Activated B cell treated with CpG ODN at 0.5 μM for 24 hours (primary cell): ENCODE measurements around the gene UGT1A10. TPM values are rescaled to one million over a fixed set of nuclear protein-coding genes. Genes with fewer than 3 reads are reported as not detected.
"Not testable (repeated sequence)": the region's sequence is repeated elsewhere in the genome, so short reads cannot be mapped to it uniquely, and the experiment has no call there.

Experiments
- ATAC-seq: fragments of 200-7000 bp; cut with Tn5 transposase; one replicate; pipeline ENCODE4 v1.10.0; 2021; ENCODE audit warnings: low read depth, mild to moderate bottlenecking, moderate library complexity
- CTCF ChIA-PET: fragments of 350-600 bp; sonication (Branson Sonifier 250); formaldehyde crosslinking; loops from one replicate; lab custom pipeline; 2021; ENCODE audit warnings: antibody characterized with exemption; lab: Charles Lee
- POLR2A ChIA-PET: fragments of 350-600 bp; sonication (Branson Sonifier 250); formaldehyde crosslinking; loops from one replicate; lab custom pipeline; 2021; ENCODE audit warnings: antibody characterized with exemption; lab: Charles Lee
- DNase-seq: peaks from one replicate; pipeline ENCODE4 v3.0.0; 2022
- H3K27ac Mint-ChIP-seq: one replicate; pipeline ENCODE4 v1.8.0; 2020; ENCODE audit warnings: mixed read lengths
- H3K27me3 Mint-ChIP-seq: one replicate; pipeline ENCODE4 v1.8.0; 2021; ENCODE audit warnings: mixed read lengths
- H3K36me3 Mint-ChIP-seq: one replicate; pipeline ENCODE4 v1.8.0; 2021; ENCODE audit warnings: low read depth, mixed read lengths
- H3K4me1 Mint-ChIP-seq: one replicate; pipeline ENCODE4 v1.8.0; 2021; ENCODE audit warnings: mixed read lengths
- H3K4me3 Mint-ChIP-seq: one replicate; pipeline ENCODE4 v1.8.0; 2020; ENCODE audit warnings: mild to moderate bottlenecking, mixed read lengths
- H3K9me3 Mint-ChIP-seq: one replicate; pipeline ENCODE4 v1.8.0; 2020; ENCODE audit warnings: mixed read lengths
- intact Hi-C: fragments of 100-400 bp; cut with micrococcal nuclease; formaldehyde crosslinking; loops from one replicate; pipeline ENCODE4 v1.15.1; 2024
- total RNA-seq: library from RNA; stranded (reverse); gene quantifications from 2 replicates; pipeline ENCODE4 v1.2.3, GENCODE V29; 2022
- TF ChIP-seq, protein P1 (sequence below): fragments of 200-600 bp; IDR thresholded peaks from one replicate; pipeline ENCODE4 v1.8.0; 2022; ENCODE audit warnings: antibody characterized with exemption, mild to moderate bottlenecking

UGT1A10 gene
- total RNA-seq, 1 donor from 2014 or later: not detected

- CTCF ChIA-PET: no interaction called here
- Mint-ChIP-seq H3K4me3 (no peak overlapping the region), H3K27me3 (peaks cover 26% of the 10 kb centered on the region), H3K4me1 (peaks cover 4% of the 10 kb centered on the region), H3K36me3 (no peaks in the 10 kb centered on the region), H3K9me3 (no peaks in the 10 kb centered on the region), H3K27ac (no peak overlapping the region)
- ATAC-seq (no peak), DNase-seq (no peak)
- intact Hi-C loops: loop anchor here (5.0 kb wide), 2 partner anchors 216 to 1106 kb away; no protein-coding TSS in a partner anchor
- TF ChIP-seq, protein P1, sequence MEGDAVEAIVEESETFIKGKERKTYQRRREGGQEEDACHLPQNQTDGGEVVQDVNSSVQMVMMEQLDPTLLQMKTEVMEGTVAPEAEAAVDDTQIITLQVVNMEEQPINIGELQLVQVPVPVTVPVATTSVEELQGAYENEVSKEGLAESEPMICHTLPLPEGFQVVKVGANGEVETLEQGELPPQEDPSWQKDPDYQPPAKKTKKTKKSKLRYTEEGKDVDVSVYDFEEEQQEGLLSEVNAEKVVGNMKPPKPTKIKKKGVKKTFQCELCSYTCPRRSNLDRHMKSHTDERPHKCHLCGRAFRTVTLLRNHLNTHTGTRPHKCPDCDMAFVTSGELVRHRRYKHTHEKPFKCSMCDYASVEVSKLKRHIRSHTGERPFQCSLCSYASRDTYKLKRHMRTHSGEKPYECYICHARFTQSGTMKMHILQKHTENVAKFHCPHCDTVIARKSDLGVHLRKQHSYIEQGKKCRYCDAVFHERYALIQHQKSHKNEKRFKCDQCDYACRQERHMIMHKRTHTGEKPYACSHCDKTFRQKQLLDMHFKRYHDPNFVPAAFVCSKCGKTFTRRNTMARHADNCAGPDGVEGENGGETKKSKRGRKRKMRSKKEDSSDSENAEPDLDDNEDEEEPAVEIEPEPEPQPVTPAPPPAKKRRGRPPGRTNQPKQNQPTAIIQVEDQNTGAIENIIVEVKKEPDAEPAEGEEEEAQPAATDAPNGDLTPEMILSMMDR: no peak
- POLR2A ChIA-PET: no interaction called here
Observed at GRCh38 chr2:233713262-233713615, 77.0 kb downstream of the UGT1A10 start.

GRCh38 chr2:233714121-233714520 lies 77.9 kb downstream of the UGT1A10 start:
- intact Hi-C loops: loop anchor here (5.0 kb wide), 2 partner anchors 217 to 1107 kb away; no protein-coding TSS in a partner anchor
- ATAC-seq: no peak
- Mint-ChIP-seq H3K27me3 (peaks cover 25% of the 10 kb centered on the region), H3K27ac (no peak overlapping the region), H3K4me1 (peaks cover 4% of the 10 kb centered on the region), H3K9me3 (no peaks in the 10 kb centered on the region), H3K36me3 (no peaks in the 10 kb centered on the region), H3K4me3 (no peak overlapping the region)
- no peak for DNase-seq
- ChIA-PET POLR2A (no interaction called here), CTCF (no interaction called here)
- TF ChIP-seq, protein P1: no peak

DNA sequence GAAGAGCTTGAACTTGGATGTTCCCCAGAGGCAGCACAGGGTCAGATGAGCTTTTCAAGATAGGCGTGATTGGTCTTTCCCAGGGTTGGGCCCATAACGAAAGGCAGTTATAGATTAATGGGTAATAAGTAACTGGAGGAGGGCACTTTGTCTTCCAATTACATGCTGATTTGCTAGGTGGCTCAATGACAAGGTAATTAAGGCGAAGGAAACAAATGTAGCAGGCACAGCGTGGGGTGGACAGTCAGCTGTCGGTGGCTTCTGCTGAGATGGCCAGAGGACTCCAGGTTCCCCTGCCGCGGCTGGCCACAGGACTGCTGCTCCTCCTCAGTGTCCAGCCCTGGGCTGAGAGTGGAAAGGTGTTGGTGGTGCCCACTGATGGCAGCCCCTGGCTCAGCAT lies 82.3 kb downstream of the UGT1A10 start, which contains the start of gene UGT1A4:
Gene UGT1A4 (plus strand): TSS at position 185 of the 400 bp plus-strand sequence. CDS start 85 bp downstream, at position 270.
- H3K27me3 Mint-ChIP-seq: peaks cover 23% of the 10 kb centered on the region

DNA sequence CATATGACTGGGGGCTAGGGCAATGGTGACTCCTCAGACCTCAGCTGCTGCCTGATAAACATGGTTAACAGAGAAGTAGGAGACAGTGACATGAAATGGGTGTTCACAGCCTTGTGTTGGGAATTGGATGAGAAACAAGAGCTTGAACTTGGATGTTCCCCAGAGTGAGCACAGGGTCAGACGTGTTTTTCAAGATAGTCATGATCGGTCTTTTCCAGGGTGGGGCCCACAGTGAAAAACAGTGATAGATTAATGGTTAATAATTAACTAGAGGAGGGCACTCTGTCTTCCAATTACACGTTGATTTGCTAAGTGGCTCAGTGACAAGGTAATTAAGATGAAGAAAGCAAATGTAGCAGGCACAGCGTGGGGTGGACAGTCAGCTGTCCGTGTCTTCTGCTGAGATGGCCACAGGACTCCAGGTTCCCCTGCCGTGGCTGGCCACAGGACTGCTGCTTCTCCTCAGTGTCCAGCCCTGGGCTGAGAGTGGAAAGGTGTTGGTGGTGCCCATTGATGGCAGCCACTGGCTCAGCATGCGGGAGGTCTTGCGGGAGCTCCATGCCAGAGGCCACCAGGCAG lies 92.6 kb downstream of the UGT1A10 start, which contains the start of gene UGT1A3:
Gene UGT1A3 (plus strand): TSS at position 320 of the 579 bp plus-strand sequence. CDS start 85 bp downstream, at position 405.
- ChIA-PET CTCF (no interaction called here), POLR2A (no interaction called here)
- Mint-ChIP-seq H3K4me1 (no peaks in the 10 kb centered on the region), H3K27ac (no peak within 1 kb of the TSS), H3K9me3 (no peaks in the 10 kb centered on the region), H3K4me3 (no peak within 1 kb of the TSS), H3K36me3 (no peaks in the 10 kb centered on the region), H3K27me3 (peaks cover 8% of the 10 kb centered on the region)
- DNase-seq (no peak), ATAC-seq (no peak)
- intact Hi-C loops: no loop called here
- TF ChIP-seq, protein P1: no peak

More for the DNA sequence above, 82.3 kb downstream of the UGT1A10 start, which contains the start of gene UGT1A4:
- Mint-ChIP-seq H3K27ac (no peak within 1 kb of the TSS), H3K4me3 (no peak within 1 kb of the TSS), H3K4me1 (no peaks in the 10 kb centered on the region), H3K36me3 (no peaks in the 10 kb centered on the region), H3K9me3 (no peaks in the 10 kb centered on the region)
- no peak for DNase-seq
- intact Hi-C loops: no loop called here
- ChIA-PET CTCF (no interaction called here), POLR2A (no interaction called here)
- ATAC-seq: no peak
- TF ChIP-seq, protein P1: no peak

- H3K9me3 Mint-ChIP-seq, DNase-seq, intact Hi-C loops, H3K4me1 Mint-ChIP-seq, POLR2A ChIA-PET, CTCF ChIA-PET, H3K36me3 Mint-ChIP-seq, H3K4me3 Mint-ChIP-seq, ATAC-seq, H3K27ac Mint-ChIP-seq: not testable (repeated sequence)
- peaks cover 38% of the 10 kb centered on the region for H3K27me3 Mint-ChIP-seq
Observed at GRCh38 chr2:233736868-233737653, 100.8 kb downstream of the UGT1A10 start.
